Measurements from ENCODE around the gene TADA2A.

DNA sequence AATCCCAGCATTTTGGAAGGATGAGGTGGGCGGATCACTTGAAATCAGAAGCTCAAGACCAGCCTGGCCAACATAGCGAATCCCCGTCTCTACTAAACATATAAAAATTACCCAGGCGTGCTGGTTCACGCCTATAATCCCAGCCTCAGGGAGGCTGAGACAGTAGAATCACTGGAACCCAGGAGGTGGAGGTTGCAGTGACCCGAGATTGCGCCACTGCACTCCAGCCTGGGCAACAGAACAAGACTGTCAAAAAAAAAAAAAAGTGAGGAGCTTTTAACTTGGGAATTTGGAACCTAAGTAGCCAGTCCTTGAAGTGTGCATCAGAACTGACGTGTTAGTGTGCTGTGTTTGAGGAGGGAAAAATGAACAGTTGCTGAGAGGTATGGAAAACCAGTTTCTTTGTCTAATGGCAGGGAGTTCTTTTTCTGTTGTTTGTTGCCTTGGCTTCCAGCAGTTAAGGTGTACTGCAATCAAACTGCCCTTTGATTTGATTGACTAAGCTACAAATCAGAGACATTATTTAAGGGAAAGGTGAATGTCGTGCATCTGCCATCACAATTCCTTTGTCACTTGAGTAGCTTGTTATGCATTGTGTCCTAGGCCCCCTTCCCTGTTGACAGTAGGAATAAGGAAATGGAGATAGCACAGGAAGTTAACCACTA, 74.4 kb downstream of the TADA2A start:
- TF ChIP-seq, protein P1, sequence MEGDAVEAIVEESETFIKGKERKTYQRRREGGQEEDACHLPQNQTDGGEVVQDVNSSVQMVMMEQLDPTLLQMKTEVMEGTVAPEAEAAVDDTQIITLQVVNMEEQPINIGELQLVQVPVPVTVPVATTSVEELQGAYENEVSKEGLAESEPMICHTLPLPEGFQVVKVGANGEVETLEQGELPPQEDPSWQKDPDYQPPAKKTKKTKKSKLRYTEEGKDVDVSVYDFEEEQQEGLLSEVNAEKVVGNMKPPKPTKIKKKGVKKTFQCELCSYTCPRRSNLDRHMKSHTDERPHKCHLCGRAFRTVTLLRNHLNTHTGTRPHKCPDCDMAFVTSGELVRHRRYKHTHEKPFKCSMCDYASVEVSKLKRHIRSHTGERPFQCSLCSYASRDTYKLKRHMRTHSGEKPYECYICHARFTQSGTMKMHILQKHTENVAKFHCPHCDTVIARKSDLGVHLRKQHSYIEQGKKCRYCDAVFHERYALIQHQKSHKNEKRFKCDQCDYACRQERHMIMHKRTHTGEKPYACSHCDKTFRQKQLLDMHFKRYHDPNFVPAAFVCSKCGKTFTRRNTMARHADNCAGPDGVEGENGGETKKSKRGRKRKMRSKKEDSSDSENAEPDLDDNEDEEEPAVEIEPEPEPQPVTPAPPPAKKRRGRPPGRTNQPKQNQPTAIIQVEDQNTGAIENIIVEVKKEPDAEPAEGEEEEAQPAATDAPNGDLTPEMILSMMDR (IDR thresholded peaks at IDR 0.05; ENCODE audit: low read depth, low read length): no peak
- no peak for TF ChIP-seq EZH2phosphoT487 (IDR thresholded peaks at IDR 0.05; ENCODE audit: low read depth)
